ENCODE results near the gene WDR88. TPM values are rescaled to one million over a fixed set of nuclear protein-coding genes. Genes with fewer than 3 reads are reported as not detected.

Gene WDR88
- total and polyA plus RNA-seq, 2 of the 13 experiments (the other 11 are each of a cell fraction or from before 2014, with no cell fraction given): not detected

DNA sequence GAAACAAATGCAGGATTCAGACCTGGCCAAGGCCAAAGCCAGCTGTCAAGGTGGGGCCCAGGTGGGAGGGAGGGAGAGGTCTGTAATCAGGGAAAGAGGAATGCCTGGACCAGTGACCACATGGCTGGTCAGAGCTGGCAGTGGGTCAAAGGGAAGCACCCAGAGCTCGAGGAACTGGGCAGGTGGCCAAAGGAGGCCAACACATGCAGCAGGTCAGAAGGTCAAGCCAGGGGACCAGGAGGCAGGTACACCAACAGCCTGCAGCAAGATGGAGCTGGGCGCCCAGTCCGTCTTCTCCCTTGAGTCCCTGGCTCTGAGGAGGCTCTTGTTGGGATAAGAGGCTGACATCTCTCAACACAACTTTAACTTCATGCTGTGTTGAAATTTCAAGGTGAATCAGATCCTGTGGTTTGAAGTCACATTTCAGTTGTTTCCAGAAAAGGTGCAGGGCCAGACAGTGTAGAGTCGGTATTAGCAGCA, 33.8 kb upstream of the WDR88 start (continued):
- TF ChIP-seq, protein P1, sequence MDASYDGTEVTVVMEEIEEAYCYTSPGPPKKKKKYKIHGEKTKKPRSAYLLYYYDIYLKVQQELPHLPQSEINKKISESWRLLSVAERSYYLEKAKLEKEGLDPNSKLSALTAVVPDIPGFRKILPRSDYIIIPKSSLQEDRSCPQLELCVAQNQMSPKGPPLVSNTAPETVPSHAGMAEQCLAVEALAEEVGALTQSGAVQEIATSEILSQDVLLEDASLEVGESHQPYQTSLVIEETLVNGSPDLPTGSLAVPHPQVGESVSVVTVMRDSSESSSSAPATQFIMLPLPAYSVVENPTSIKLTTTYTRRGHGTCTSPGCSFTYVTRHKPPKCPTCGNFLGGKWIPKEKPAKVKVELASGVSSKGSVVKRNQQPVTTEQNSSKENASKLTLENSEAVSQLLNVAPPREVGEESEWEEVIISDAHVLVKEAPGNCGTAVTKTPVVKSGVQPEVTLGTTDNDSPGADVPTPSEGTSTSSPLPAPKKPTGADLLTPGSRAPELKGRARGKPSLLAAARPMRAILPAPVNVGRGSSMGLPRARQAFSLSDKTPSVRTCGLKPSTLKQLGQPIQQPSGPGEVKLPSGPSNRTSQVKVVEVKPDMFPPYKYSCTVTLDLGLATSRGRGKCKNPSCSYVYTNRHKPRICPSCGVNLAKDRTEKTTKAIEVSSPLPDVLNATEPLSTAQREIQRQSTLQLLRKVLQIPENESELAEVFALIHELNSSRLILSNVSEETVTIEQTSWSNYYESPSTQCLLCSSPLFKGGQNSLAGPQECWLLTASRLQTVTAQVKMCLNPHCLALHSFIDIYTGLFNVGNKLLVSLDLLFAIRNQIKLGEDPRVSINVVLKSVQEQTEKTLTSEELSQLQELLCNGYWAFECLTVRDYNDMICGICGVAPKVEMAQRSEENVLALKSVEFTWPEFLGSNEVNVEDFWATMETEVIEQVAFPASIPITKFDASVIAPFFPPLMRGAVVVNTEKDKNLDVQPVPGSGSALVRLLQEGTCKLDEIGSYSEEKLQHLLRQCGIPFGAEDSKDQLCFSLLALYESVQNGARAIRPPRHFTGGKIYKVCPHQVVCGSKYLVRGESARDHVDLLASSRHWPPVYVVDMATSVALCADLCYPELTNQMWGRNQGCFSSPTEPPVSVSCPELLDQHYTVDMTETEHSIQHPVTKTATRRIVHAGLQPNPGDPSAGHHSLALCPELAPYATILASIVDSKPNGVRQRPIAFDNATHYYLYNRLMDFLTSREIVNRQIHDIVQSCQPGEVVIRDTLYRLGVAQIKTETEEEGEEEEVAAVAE (CRISPR knock-in tag; IDR thresholded peaks at IDR 0.05; ENCODE audit: borderline replicate concordance): no peak
- TF ChIP-seq, protein P2, sequence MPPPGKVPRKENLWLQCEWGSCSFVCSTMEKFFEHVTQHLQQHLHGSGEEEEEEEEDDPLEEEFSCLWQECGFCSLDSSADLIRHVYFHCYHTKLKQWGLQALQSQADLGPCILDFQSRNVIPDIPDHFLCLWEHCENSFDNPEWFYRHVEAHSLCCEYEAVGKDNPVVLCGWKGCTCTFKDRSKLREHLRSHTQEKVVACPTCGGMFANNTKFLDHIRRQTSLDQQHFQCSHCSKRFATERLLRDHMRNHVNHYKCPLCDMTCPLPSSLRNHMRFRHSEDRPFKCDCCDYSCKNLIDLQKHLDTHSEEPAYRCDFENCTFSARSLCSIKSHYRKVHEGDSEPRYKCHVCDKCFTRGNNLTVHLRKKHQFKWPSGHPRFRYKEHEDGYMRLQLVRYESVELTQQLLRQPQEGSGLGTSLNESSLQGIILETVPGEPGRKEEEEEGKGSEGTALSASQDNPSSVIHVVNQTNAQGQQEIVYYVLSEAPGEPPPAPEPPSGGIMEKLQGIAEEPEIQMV (CRISPR knock-in tag; IDR thresholded peaks at IDR 0.05; ENCODE audit: low read depth): no peak
- TF ChIP-seq GATAD2A (CRISPR knock-in tag; IDR thresholded peaks at IDR 0.05): peak; percentile 51
- no peak for TF ChIP-seq AHR (CRISPR knock-in tag; IDR thresholded peaks at IDR 0.05)
- TF ChIP-seq, protein P3, sequence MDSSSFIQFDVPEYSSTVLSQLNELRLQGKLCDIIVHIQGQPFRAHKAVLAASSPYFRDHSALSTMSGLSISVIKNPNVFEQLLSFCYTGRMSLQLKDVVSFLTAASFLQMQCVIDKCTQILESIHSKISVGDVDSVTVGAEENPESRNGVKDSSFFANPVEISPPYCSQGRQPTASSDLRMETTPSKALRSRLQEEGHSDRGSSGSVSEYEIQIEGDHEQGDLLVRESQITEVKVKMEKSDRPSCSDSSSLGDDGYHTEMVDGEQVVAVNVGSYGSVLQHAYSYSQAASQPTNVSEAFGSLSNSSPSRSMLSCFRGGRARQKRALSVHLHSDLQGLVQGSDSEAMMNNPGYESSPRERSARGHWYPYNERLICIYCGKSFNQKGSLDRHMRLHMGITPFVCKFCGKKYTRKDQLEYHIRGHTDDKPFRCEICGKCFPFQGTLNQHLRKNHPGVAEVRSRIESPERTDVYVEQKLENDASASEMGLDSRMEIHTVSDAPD (CRISPR knock-in tag; IDR thresholded peaks at IDR 0.05): 0 out of 2 replicates have a peak, but pooled peaks have one; percentile 62
- no peak for TF ChIP-seq SMAD9 (CRISPR knock-in tag; IDR thresholded peaks at IDR 0.05)
- no peak for TF ChIP-seq ZNF547 (CRISPR knock-in tag; IDR thresholded peaks at IDR 0.05)
- TF ChIP-seq ZMYM2 (CRISPR knock-in tag; IDR thresholded peaks at IDR 0.05): no peak
- TF ChIP-seq FOXK2 (IDR thresholded peaks at IDR 0.05): peak; percentile 42; the same call in 1 of the 2 replicates
- TF ChIP-seq ASH2L (IDR thresholded peaks at IDR 0.05; ENCODE audit: insufficient read length, low read depth, low read length): no peak
- no peak for TF ChIP-seq ZNF12 (CRISPR knock-in tag; IDR thresholded peaks at IDR 0.05)
- TF ChIP-seq ZNF678 (CRISPR knock-in tag; IDR thresholded peaks at IDR 0.05): no peak
- TF ChIP-seq TCF12 (IDR thresholded peaks at IDR 0.05): no peak
- TF ChIP-seq TCF12 (CRISPR knock-in tag; IDR thresholded peaks at IDR 0.05): no peak
- TF ChIP-seq GTF3A (CRISPR knock-in tag; conservative IDR thresholded peaks at IDR 0.05): no peak
- TF ChIP-seq, protein P4, sequence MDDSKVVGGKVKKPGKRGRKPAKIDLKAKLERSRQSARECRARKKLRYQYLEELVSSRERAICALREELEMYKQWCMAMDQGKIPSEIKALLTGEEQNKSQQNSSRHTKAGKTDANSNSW (CRISPR knock-in tag; IDR thresholded peaks at IDR 0.05; ENCODE audit: borderline replicate concordance): no peak
- TF ChIP-seq ZBTB8A (CRISPR knock-in tag; IDR thresholded peaks at IDR 0.05; ENCODE audit: borderline replicate concordance, low read depth): no peak
- no peak for TF ChIP-seq NFE2 (CRISPR knock-in tag; IDR thresholded peaks at IDR 0.05)
- TF ChIP-seq CBFB (CRISPR knock-in tag; IDR thresholded peaks at IDR 0.05): no peak
- TF ChIP-seq, protein P5, sequence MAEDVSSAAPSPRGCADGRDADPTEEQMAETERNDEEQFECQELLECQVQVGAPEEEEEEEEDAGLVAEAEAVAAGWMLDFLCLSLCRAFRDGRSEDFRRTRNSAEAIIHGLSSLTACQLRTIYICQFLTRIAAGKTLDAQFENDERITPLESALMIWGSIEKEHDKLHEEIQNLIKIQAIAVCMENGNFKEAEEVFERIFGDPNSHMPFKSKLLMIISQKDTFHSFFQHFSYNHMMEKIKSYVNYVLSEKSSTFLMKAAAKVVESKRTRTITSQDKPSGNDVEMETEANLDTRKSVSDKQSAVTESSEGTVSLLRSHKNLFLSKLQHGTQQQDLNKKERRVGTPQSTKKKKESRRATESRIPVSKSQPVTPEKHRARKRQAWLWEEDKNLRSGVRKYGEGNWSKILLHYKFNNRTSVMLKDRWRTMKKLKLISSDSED (CRISPR knock-in tag; IDR thresholded peaks at IDR 0.05): no peak
- no peak for TF ChIP-seq AGO1 (IDR thresholded peaks at IDR 0.05; ENCODE audit: low read depth, low read length, poor library complexity, severe bottlenecking)
- no peak for TF ChIP-seq ZNF724P (CRISPR knock-in tag; IDR thresholded peaks at IDR 0.05; ENCODE audit: borderline replicate concordance)
- no peak for TF ChIP-seq ZNF83 (CRISPR knock-in tag; IDR thresholded peaks at IDR 0.05; ENCODE audit: borderline replicate concordance)
- no peak for TF ChIP-seq TBP (CRISPR knock-in tag; IDR thresholded peaks at IDR 0.05)
